Measurements from ENCODE around the gene NF2.

NF2 gene

GRCh38 chr22:29718949-29719898 is 115.8 kb downstream of the NF2 start:
- no peak for TF ChIP-seq CTCF (IDR thresholded peaks at IDR 0.05; ENCODE audit: low read depth, low read length, poor library complexity, severe bottlenecking)
- no peak for TF ChIP-seq EZH2phosphoT487 (IDR thresholded peaks at IDR 0.05; ENCODE audit: borderline replicate concordance, low read length)
- no peaks in the 10 kb centered on the region for H3K9me2 ChIP-seq (replicated peaks; ENCODE audit: control insufficient read depth, low read length)
- no peaks in the 10 kb centered on the region for H3K79me2 ChIP-seq (ENCODE audit: control insufficient read depth, low read length)
- no peaks in the 10 kb centered on the region for H3F3A ChIP-seq (ENCODE audit: control insufficient read depth, insufficient read depth)
- no peak overlapping the region for H3K4me2 ChIP-seq (ENCODE audit: low read length)
- H3K4me3 ChIP-seq (ENCODE audit: low read length), result no peak overlapping the region
- H3K27ac ChIP-seq (ENCODE audit: low read depth, low read length), result no peak overlapping the region
- no peaks in the 10 kb centered on the region for H3K36me3 ChIP-seq (ENCODE audit: control insufficient read depth, low read length)
- no peaks in the 10 kb centered on the region for H3K4me1 ChIP-seq (ENCODE audit: control insufficient read depth, low read length)
- H4K20me1 ChIP-seq (ENCODE audit: control insufficient read depth, insufficient read depth, low read depth, low read length), result no peaks in the 10 kb centered on the region; the same call in 1 of the 2 replicates
- H3K27me3 ChIP-seq (ENCODE audit: control insufficient read depth, low read length), result peaks cover 3% of the 10 kb centered on the region; the same call in 1 of the 2 replicates
- H3K9me3 ChIP-seq (ENCODE audit: control insufficient read depth, insufficient read depth, low read length), result no peaks in the 10 kb centered on the region

- H3K4me3 ChIP-seq (ENCODE audit: low read length), result no peak within 1 kb of the TSS
Measured at GRCh38 chr22:29719899-29720645, 116.6 kb downstream of the NF2 start, which contains the start of gene CABP7. TSS of gene CABP7 (plus strand) at chr22:29720003. CDS start at chr22:29720425, 422 bp downstream.

GRCh38 chr22:29720811-29721323 is 117.4 kb downstream of the NF2 start:
- no peaks in the 10 kb centered on the region for H3K9me2 ChIP-seq (replicated peaks; ENCODE audit: control insufficient read depth, low read length)
- TF ChIP-seq EZH2phosphoT487 (IDR thresholded peaks at IDR 0.05; ENCODE audit: borderline replicate concordance, low read length) (no peak), CTCF (IDR thresholded peaks at IDR 0.05; ENCODE audit: low read depth, low read length, poor library complexity, severe bottlenecking) (no peak)
- H3F3A ChIP-seq (ENCODE audit: control insufficient read depth, insufficient read depth), result no peaks in the 10 kb centered on the region
- no peaks in the 10 kb centered on the region for H3K4me1 ChIP-seq (ENCODE audit: control insufficient read depth, low read length)
- no peaks in the 10 kb centered on the region; the same call in 1 of the 2 replicates for H4K20me1 ChIP-seq (ENCODE audit: control insufficient read depth, insufficient read depth, low read depth, low read length)
- H3K36me3 ChIP-seq (ENCODE audit: control insufficient read depth, low read length), result no peaks in the 10 kb centered on the region
- no peaks in the 10 kb centered on the region for H3K9me3 ChIP-seq (ENCODE audit: control insufficient read depth, insufficient read depth, low read length)
- no peak overlapping the region for H3K4me2 ChIP-seq (ENCODE audit: low read length)
- H3K27me3 ChIP-seq (ENCODE audit: control insufficient read depth, low read length), result peaks cover 3% of the 10 kb centered on the region; the same call in 1 of the 2 replicates
- no peak overlapping the region for H3K27ac ChIP-seq (ENCODE audit: low read depth, low read length)
- no peaks in the 10 kb centered on the region for H3K79me2 ChIP-seq (ENCODE audit: control insufficient read depth, low read length)
- no peak overlapping the region for H3K4me3 ChIP-seq (ENCODE audit: low read length)

More at GRCh38 chr22:29719899-29720645, 116.6 kb downstream of the NF2 start, which contains the start of gene CABP7:
- H3K9me3 ChIP-seq (ENCODE audit: control insufficient read depth, insufficient read depth, low read length), result no peaks in the 10 kb centered on the region
- no peaks in the 10 kb centered on the region for H3K4me1 ChIP-seq (ENCODE audit: control insufficient read depth, low read length)
- TF ChIP-seq EZH2phosphoT487 (IDR thresholded peaks at IDR 0.05; ENCODE audit: borderline replicate concordance, low read length) (no peak), CTCF (IDR thresholded peaks at IDR 0.05; ENCODE audit: low read depth, low read length, poor library complexity, severe bottlenecking) (no peak)
- H3K27ac ChIP-seq (ENCODE audit: low read depth, low read length), result no peak within 1 kb of the TSS
- H3K4me2 ChIP-seq (ENCODE audit: low read length), result no peak within 1 kb of the TSS
- no peaks in the 10 kb centered on the region for H3K79me2 ChIP-seq (ENCODE audit: control insufficient read depth, low read length)
- no peaks in the 10 kb centered on the region for H3K9me2 ChIP-seq (replicated peaks; ENCODE audit: control insufficient read depth, low read length)
- no peaks in the 10 kb centered on the region for H3K36me3 ChIP-seq (ENCODE audit: control insufficient read depth, low read length)
- H4K20me1 ChIP-seq (ENCODE audit: control insufficient read depth, insufficient read depth, low read depth, low read length), result no peaks in the 10 kb centered on the region; the same call in 1 of the 2 replicates
- no peaks in the 10 kb centered on the region for H3F3A ChIP-seq (ENCODE audit: control insufficient read depth, insufficient read depth)
- H3K27me3 ChIP-seq (ENCODE audit: control insufficient read depth, low read length), result peaks cover 3% of the 10 kb centered on the region; the same call in 1 of the 2 replicates
